ENCODE measurements around the gene TAF11L2. TPM values are rescaled to one million over a fixed set of nuclear protein-coding genes. Genes with fewer than 3 reads are reported as not detected.
"Not testable (repeated sequence)": the region's sequence is repeated elsewhere in the genome, so short reads cannot be mapped to it uniquely, and the experiment has no call there.

TAF11L2 gene
- total and polyA plus RNA-seq, 9 donors, result not detected

DNA sequence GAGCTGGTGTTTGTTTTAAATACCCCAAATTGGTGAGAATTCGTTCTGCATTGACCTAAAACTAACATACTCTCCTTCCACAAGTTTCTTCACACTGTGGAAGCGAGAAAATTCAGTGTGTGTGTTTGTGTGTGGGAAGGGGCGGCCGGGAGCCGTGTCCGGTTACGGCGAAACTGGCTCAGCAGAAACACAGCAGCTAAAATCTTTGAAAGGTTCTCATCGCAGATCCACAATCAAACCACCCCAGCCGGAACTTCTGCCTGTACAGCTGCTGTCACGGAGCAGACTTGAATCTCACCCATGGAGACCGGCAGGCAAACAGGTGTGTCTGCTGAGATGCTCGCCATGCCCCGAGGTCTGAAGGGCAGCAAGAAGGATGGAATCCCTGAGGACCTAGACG, 23.5 kb downstream of the TAF11L2 start, which contains the start of gene TAF11L4:
Gene TAF11L4 (plus strand): TSS at position 301 of the 400 bp plus-strand sequence.
- not testable (repeated sequence) for DNase-seq; H3K36me3 ChIP-seq (ENCODE audit: control insufficient read depth, insufficient read depth, low read length); H3K9me3 ChIP-seq (replicated peaks; ENCODE audit: control insufficient read depth, low read depth, low read length); H3K27ac ChIP-seq (ENCODE audit: low read length); H3K27me3 ChIP-seq (ENCODE audit: control insufficient read depth, insufficient read depth, low read length); H3K4me3 ChIP-seq (ENCODE audit: low read length); H3K4me1 ChIP-seq (ENCODE audit: control insufficient read depth, insufficient read depth, low read length)
- WGBS (ENCODE audit: insufficient coverage), result no CpG with 5 or more reads among the region's 15 CpGs

DNA sequence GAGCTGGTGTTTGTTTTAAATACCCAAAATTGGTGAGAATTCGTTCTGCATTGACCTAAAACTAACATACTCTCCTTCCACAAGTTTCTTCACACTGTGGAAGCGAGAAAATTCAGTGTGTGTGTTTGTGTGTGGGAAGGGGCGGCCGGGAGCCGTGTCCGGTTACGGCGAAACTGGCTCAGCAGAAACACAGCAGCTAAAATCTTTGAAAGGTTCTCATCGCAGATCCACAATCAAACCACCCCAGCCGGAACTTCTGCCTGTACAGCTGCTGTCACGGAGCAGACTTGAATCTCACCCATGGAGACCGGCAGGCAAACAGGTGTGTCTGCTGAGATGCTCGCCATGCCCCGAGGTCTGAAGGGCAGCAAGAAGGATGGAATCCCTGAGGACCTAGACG, 26.9 kb downstream of the TAF11L2 start, which contains the start of gene TAF11L5:
Gene TAF11L5 (plus strand): TSS at position 301 of the 400 bp plus-strand sequence.
- DNase-seq; H3K27me3 ChIP-seq (ENCODE audit: control insufficient read depth, insufficient read depth, low read length); H3K4me1 ChIP-seq (ENCODE audit: control insufficient read depth, insufficient read depth, low read length); H3K27ac ChIP-seq (ENCODE audit: low read length); H3K36me3 ChIP-seq (ENCODE audit: control insufficient read depth, insufficient read depth, low read length); H3K9me3 ChIP-seq (replicated peaks; ENCODE audit: control insufficient read depth, low read depth, low read length); H3K4me3 ChIP-seq (ENCODE audit: low read length): not testable (repeated sequence)
- WGBS (ENCODE audit: insufficient coverage), result no CpG with 5 or more reads among the region's 15 CpGs

GRCh38 chr5:17526504-17526903, 28.5 kb downstream of the TAF11L2 start:
- H3K27me3 ChIP-seq (ENCODE audit: control insufficient read depth, insufficient read depth, low read length); H3K4me3 ChIP-seq (ENCODE audit: low read length); H3K36me3 ChIP-seq (ENCODE audit: control insufficient read depth, insufficient read depth, low read length); H3K9me3 ChIP-seq (replicated peaks; ENCODE audit: control insufficient read depth, low read depth, low read length); H3K4me1 ChIP-seq (ENCODE audit: control insufficient read depth, insufficient read depth, low read length); H3K27ac ChIP-seq (ENCODE audit: low read length): not testable (repeated sequence)
- DNase-seq, result peak; percentile 9
- WGBS (ENCODE audit: insufficient coverage), result 92% methylated on average over 5 of the region's 17 CpGs

- not testable (repeated sequence) for H3K9me3 ChIP-seq (replicated peaks; ENCODE audit: control insufficient read depth, low read depth, low read length); H3K4me3 ChIP-seq (ENCODE audit: low read length); H3K4me1 ChIP-seq (ENCODE audit: control insufficient read depth, insufficient read depth, low read length)
Observed at GRCh38 chr5:17528369-17528768, 30.3 kb downstream of the TAF11L2 start, which contains the start of gene TAF11L6. Gene TAF11L6 (plus strand): TSS chr5:17528669.

More at GRCh38 chr5:17528369-17528768, 30.3 kb downstream of the TAF11L2 start, which contains the start of gene TAF11L6:
- H3K27ac ChIP-seq (ENCODE audit: low read length); DNase-seq; H3K27me3 ChIP-seq (ENCODE audit: control insufficient read depth, insufficient read depth, low read length); H3K36me3 ChIP-seq (ENCODE audit: control insufficient read depth, insufficient read depth, low read length): not testable (repeated sequence)
- WGBS (ENCODE audit: insufficient coverage), result no CpG with 5 or more reads among the region's 15 CpGs

Other genes with a start within 250 kb of the TAF11L2 start
- not detected for gene TAF11L3, start 20.1 kb downstream of the TAF11L2 start, total RNA-seq
- not detected for gene TAF11L3, start 20.1 kb downstream of the TAF11L2 start, polyA plus RNA-seq (ENCODE audit: insufficient read depth in 1 of 8, insufficient read length in 8 of 8, low replicate concordance in 1 of 8)
- gene TAF11L4, start 23.6 kb downstream of the TAF11L2 start, total RNA-seq, result not detected
- gene TAF11L4, start 23.6 kb downstream of the TAF11L2 start, polyA plus RNA-seq (ENCODE audit: insufficient read depth in 1 of 8, insufficient read length in 8 of 8, low replicate concordance in 1 of 8), result not detected
- gene TAF11L5, start 27.0 kb downstream of the TAF11L2 start, total RNA-seq, result not detected
- gene TAF11L5, start 27.0 kb downstream of the TAF11L2 start, polyA plus RNA-seq (ENCODE audit: insufficient read depth in 1 of 8, insufficient read length in 8 of 8, low replicate concordance in 1 of 8), result not detected
- not detected for gene TAF11L6, start 30.4 kb downstream of the TAF11L2 start, total RNA-seq
- gene TAF11L6, start 30.4 kb downstream of the TAF11L2 start, polyA plus RNA-seq (ENCODE audit: insufficient read depth in 1 of 8, insufficient read length in 8 of 8, low replicate concordance in 1 of 8), result not detected
- gene TAF11L7, start 87.5 kb downstream of the TAF11L2 start, total RNA-seq, result not detected
- not detected for gene TAF11L7, start 87.5 kb downstream of the TAF11L2 start, polyA plus RNA-seq (ENCODE audit: insufficient read depth in 1 of 8, insufficient read length in 8 of 8, low replicate concordance in 1 of 8)
- not detected for gene TAF11L8, start 92.7 kb downstream of the TAF11L2 start, total RNA-seq
- gene TAF11L8, start 92.7 kb downstream of the TAF11L2 start, polyA plus RNA-seq (ENCODE audit: insufficient read depth in 1 of 8, insufficient read length in 8 of 8, low replicate concordance in 1 of 8), result not detected
- not detected for gene TAF11L9, start 96.2 kb downstream of the TAF11L2 start, total RNA-seq
- gene TAF11L9, start 96.2 kb downstream of the TAF11L2 start, polyA plus RNA-seq (ENCODE audit: insufficient read depth in 1 of 8, insufficient read length in 8 of 8, low replicate concordance in 1 of 8), result not detected
- gene TAF11L10, start 99.6 kb downstream of the TAF11L2 start, total RNA-seq, result not detected
- gene TAF11L10, start 99.6 kb downstream of the TAF11L2 start, polyA plus RNA-seq (ENCODE audit: insufficient read depth in 1 of 8, insufficient read length in 8 of 8, low replicate concordance in 1 of 8), result not detected
- gene TAF11L11, start 106.0 kb downstream of the TAF11L2 start, total RNA-seq, result not detected
- not detected for gene TAF11L11, start 106.0 kb downstream of the TAF11L2 start, polyA plus RNA-seq (ENCODE audit: insufficient read depth in 1 of 8, insufficient read length in 8 of 8, low replicate concordance in 1 of 8)
- not detected for gene TAF11L12, start 112.2 kb downstream of the TAF11L2 start, total RNA-seq
- not detected for gene TAF11L12, start 112.2 kb downstream of the TAF11L2 start, polyA plus RNA-seq (ENCODE audit: insufficient read depth in 1 of 8, insufficient read length in 8 of 8, low replicate concordance in 1 of 8)
- gene TAF11L13, start 133.9 kb downstream of the TAF11L2 start, total RNA-seq, result not detected
- gene TAF11L13, start 133.9 kb downstream of the TAF11L2 start, polyA plus RNA-seq (ENCODE audit: insufficient read depth in 1 of 8, insufficient read length in 8 of 8, low replicate concordance in 1 of 8), result not detected
- gene TAF11L14, start 136.2 kb downstream of the TAF11L2 start, total RNA-seq, result not detected
- not detected for gene TAF11L14, start 136.2 kb downstream of the TAF11L2 start, polyA plus RNA-seq (ENCODE audit: insufficient read depth in 1 of 8, insufficient read length in 8 of 8, low replicate concordance in 1 of 8)

Data from muscle of leg (tissue), 11 donors.